ENCODE data around the gene PLPPR5. TPM values are rescaled to one million over a fixed set of nuclear protein-coding genes. Genes with fewer than 3 reads are reported as not detected.

Gene PLPPR5
- total and polyA plus RNA-seq, 2 of the 4 experiments (the other 2 are of a cell fraction), result under 0.01 to 0.05 TPM

DNA sequence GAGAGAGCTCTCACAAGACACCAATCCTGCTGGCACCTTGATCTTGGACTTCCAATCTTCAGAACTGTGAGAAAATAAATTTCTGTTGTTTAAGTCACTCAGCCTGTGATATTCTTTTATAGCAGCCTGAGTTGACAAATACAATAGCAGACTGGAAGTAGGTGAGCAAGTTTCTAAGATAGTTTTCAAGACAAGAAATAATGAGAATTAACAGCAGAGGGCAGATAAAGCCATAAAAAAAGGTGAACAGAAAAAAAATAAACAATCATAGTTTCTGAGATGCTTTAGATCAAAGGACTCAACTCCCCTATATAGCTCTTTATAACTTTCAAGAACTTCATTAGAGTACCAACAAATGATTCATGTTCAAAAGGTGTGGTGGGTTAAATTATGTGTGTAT, 119.8 kb downstream of the PLPPR5 start:
- Histone ChIP-seq H4K20me1 (ENCODE audit: insufficient read depth, low read length) (no peaks in the 10 kb centered on the region), H3K9me3 (ENCODE audit: control insufficient read depth, insufficient read depth, low read length) (no peaks in the 10 kb centered on the region), H2BK15ac (ENCODE audit: low read depth, low read length) (no peak overlapping the region), H3K18ac (ENCODE audit: low read depth, low read length) (no peak overlapping the region), H3K56ac (ENCODE audit: extremely low read depth, insufficient read depth, low read length) (no peak overlapping the region), H3K9me1 (ENCODE audit: insufficient read depth, low read length) (no peaks in the 10 kb centered on the region), H2BK5ac (ENCODE audit: low read depth, low read length, poor library complexity, severe bottlenecking) (no peak overlapping the region), H3K14ac (replicated peaks; ENCODE audit: low read depth, low read length) (no peak overlapping the region), H3K27ac (ENCODE audit: insufficient read depth, low read length) (no peak overlapping the region), H4K5ac (ENCODE audit: low read depth, low read length) (no peak overlapping the region), H4K8ac (ENCODE audit: low read depth in 2 of 2, low read length in 2 of 2) (no peak overlapping the region), H2AK9ac (replicated peaks; ENCODE audit: low read depth, low read length, poor library complexity) (no peak overlapping the region), H3K9ac (ENCODE audit: low read depth, low read length) (no peak overlapping the region), H3K4me1 (ENCODE audit: control insufficient read depth, insufficient read depth, low read length) (no peaks in the 10 kb centered on the region), H3K4me3 (ENCODE audit: insufficient read depth, low read depth, low read length) (no peak overlapping the region), H2BK20ac (ENCODE audit: low read depth, low read length) (no peak overlapping the region), H4K91ac (ENCODE audit: insufficient read depth, low read depth, low read length) (no peak overlapping the region), H3K23ac (ENCODE audit: low read depth, low read length) (no peak overlapping the region), H3K4me2 (ENCODE audit: low read depth, low read length) (no peak overlapping the region), H3K79me1 (ENCODE audit: low read depth in 1 of 2, low read length in 2 of 2) (no peaks in the 10 kb centered on the region), H2AK5ac (ENCODE audit: low read depth, low read length) (no peak overlapping the region), H2BK120ac (ENCODE audit: low read depth, low read length) (no peak overlapping the region), H3K36me3 (ENCODE audit: control insufficient read depth, insufficient read depth, low read length) (no peaks in the 10 kb centered on the region), H3K27me3 (ENCODE audit: control insufficient read depth, insufficient read depth, low read length) (no peaks in the 10 kb centered on the region), H2AFZ (replicated peaks; ENCODE audit: low read length, poor library complexity) (no peak overlapping the region), H3K4ac (ENCODE audit: low read depth, low read length) (no peak overlapping the region)
- CTCF ChIA-PET, result no interaction called here
- POLR2A ChIA-PET (ENCODE audit: unreplicated experiment), result no interaction called here
- no TSS peak for BruUV-seq (replicated peaks)
- TF ChIP-seq RAD21 (IDR thresholded peaks at IDR 0.05; ENCODE audit: low read length) (0 out of 2 replicates have a peak, but pooled peaks have one; percentile 12), MAFK (IDR thresholded peaks at IDR 0.05; ENCODE audit: low read depth, low read length) (no peak), FOS (IDR thresholded peaks at IDR 0.05; ENCODE audit: low read depth, low read length) (no peak), MAZ (IDR thresholded peaks at IDR 0.05; ENCODE audit: borderline replicate concordance, low read depth, low read length) (no peak)
- TF ChIP-seq, protein P1, sequence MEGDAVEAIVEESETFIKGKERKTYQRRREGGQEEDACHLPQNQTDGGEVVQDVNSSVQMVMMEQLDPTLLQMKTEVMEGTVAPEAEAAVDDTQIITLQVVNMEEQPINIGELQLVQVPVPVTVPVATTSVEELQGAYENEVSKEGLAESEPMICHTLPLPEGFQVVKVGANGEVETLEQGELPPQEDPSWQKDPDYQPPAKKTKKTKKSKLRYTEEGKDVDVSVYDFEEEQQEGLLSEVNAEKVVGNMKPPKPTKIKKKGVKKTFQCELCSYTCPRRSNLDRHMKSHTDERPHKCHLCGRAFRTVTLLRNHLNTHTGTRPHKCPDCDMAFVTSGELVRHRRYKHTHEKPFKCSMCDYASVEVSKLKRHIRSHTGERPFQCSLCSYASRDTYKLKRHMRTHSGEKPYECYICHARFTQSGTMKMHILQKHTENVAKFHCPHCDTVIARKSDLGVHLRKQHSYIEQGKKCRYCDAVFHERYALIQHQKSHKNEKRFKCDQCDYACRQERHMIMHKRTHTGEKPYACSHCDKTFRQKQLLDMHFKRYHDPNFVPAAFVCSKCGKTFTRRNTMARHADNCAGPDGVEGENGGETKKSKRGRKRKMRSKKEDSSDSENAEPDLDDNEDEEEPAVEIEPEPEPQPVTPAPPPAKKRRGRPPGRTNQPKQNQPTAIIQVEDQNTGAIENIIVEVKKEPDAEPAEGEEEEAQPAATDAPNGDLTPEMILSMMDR (conservative IDR thresholded peaks at IDR 0.05; ENCODE audit: low read depth, low read length), result no peak
- ATAC-seq (ENCODE audit: low read depth) (no peak), DNase-seq (no peak)
- intact Hi-C loops (cut with micrococcal nuclease), result loop anchor here (10.0 kb wide), 2 partner anchors 820 to 850 kb away; no protein-coding TSS in a partner anchor
- dilution Hi-C loops (cut with HindIII; ENCODE audit: low sequenced_read_pairs, unreplicated experiment), result no loop called here
- in situ Hi-C loops (cut with MboI; ENCODE audit: low sequenced_read_pairs), result loop anchor here (25.0 kb wide), 1 partner anchor 602 kb away; no protein-coding TSS in a partner anchor
